Tibial artery (tissue), 4 donors: Measurements from ENCODE around the gene TBK1.

Experiments used
- DNase-seq, 2 donors: peaks; one replicate each; pipeline ENCODE4 v3.0.0-alpha.2; 2019
- H3K27ac ChIP-seq, 2 donors: fragments of 200-600 bp; sonication (generic) in 1 of 2; 1 replicate in 1 of 2; 2 replicates in 1 of 2; pipeline ENCODE4 v1.5.1; 2018 to 2019; ENCODE audit warnings: mild to moderate bottlenecking in 1 of 2
- H3K27me3 ChIP-seq, 2 donors: fragments of 200-600 bp; sonication (generic) in 1 of 2; one replicate each; pipeline versions ENCODE4 v1.5.1 to v1.6.0; 2016 to 2019
- H3K36me3 ChIP-seq, 3 donors: fragments of 200-600 bp; sonication (generic) in 2 of 3; one replicate each; pipeline ENCODE4 v1.5.1; 2016 to 2019; ENCODE audit warnings: mild to moderate bottlenecking in 2 of 3
- H3K4me1 ChIP-seq, 4 donors: fragments of 200-600 bp; sonication (generic) in 2 of 4; 1 replicate in 3 of 4; 2 replicates in 1 of 4; pipeline ENCODE4 v1.5.1; 2016 to 2019
- H3K4me3 ChIP-seq, 2 donors: fragments of 200-600 bp; sonication (generic) in 1 of 2; 1 replicate in 1 of 2; 2 replicates in 1 of 2; pipeline ENCODE4 v1.5.1; 2018 to 2019; ENCODE audit warnings: mild to moderate bottlenecking in 2 of 2
- H3K9me3 ChIP-seq, 3 donors: fragments of 200-600 bp; sonication (generic) in 1 of 3; one replicate each; pipeline ENCODE4 v1.5.1; 2016 to 2019
- CTCF ChIP-seq, 2 experiments: fragments of 200-600 bp in 1 of 2; fragments of 450-650 bp in 1 of 2; IDR thresholded peaks; one replicate each; pipeline ENCODE4 v1.5.1; 2017 to 2019; ENCODE audit warnings: antibody characterized with exemption in 2 of 2, mild to moderate bottlenecking in 1 of 2, moderate library complexity in 1 of 2
- intact Hi-C: fragments of 100-400 bp; cut with DNase I; formaldehyde crosslinking; loops from one replicate; pipeline ENCODE4 v1.15.0; 2023; ENCODE audit warnings: low total_unique reads

TBK1 gene

GRCh38 chr12:64501486-64501885 lies 49.6 kb downstream of the TBK1 start:
- Histone ChIP-seq H3K27me3 (no peaks in the 10 kb centered on the region), H3K36me3 (peaks cover 35 to 52% (median 45%) of the 10 kb centered on the region in 3 donors), H3K9me3 (no peaks in the 10 kb centered on the region), H3K27ac (no peak overlapping the region), H3K4me1 (no peaks in the 10 kb centered on the region), H3K4me3 (no peak overlapping the region)
- TF ChIP-seq CTCF (IDR thresholded peaks at IDR 0.05), result no peak
- DNase-seq, result no peak
- intact Hi-C loops, result no loop called here

GRCh38 chr12:64506955-64507354 lies 55.0 kb downstream of the TBK1 start:
- Histone ChIP-seq H3K36me3 (peaks cover 0 to 2% (median 0%) of the 10 kb centered on the region in 3 donors), H3K4me3 (no peak overlapping the region), H3K27me3 (no peaks in the 10 kb centered on the region), H3K4me1 (no peaks in the 10 kb centered on the region), H3K9me3 (no peaks in the 10 kb centered on the region), H3K27ac (no peak overlapping the region)
- DNase-seq, result no peak
- no peak for TF ChIP-seq CTCF (IDR thresholded peaks at IDR 0.05)
- intact Hi-C loops, result no loop called here

GRCh38 chr12:64510667-64511066 lies 58.7 kb downstream of the TBK1 start:
- DNase-seq, result no peak
- no peak for TF ChIP-seq CTCF (IDR thresholded peaks at IDR 0.05)
- intact Hi-C loops, result no loop called here

GRCh38 chr12:64518396-64518795 lies 66.5 kb downstream of the TBK1 start:
- no peak overlapping the region for H3K4me3 ChIP-seq
- TF ChIP-seq CTCF (IDR thresholded peaks at IDR 0.05), result no peak
- no peak for DNase-seq
- intact Hi-C loops, result no loop called here
- no peaks in the 10 kb centered on the region for H3K4me1 ChIP-seq
- H3K27me3 ChIP-seq, result no peaks in the 10 kb centered on the region
- no peaks in the 10 kb centered on the region for H3K9me3 ChIP-seq
- H3K36me3 ChIP-seq, result no peaks in the 10 kb centered on the region
- no peak overlapping the region for H3K27ac ChIP-seq

More at GRCh38 chr12:64510667-64511066, 58.7 kb downstream of the TBK1 start:
- no peaks in the 10 kb centered on the region for H3K4me1 ChIP-seq
- H3K9me3 ChIP-seq, result no peaks in the 10 kb centered on the region
- H3K27me3 ChIP-seq, result no peaks in the 10 kb centered on the region
- H3K4me3 ChIP-seq, result no peak overlapping the region
- H3K27ac ChIP-seq, result no peak overlapping the region
- H3K36me3 ChIP-seq, result no peaks in the 10 kb centered on the region

- Histone ChIP-seq H3K4me3 (no peak overlapping the region), H3K27me3 (no peaks in the 10 kb centered on the region), H3K36me3 (no peaks in the 10 kb centered on the region), H3K4me1 (no peaks in the 10 kb centered on the region), H3K9me3 (no peaks in the 10 kb centered on the region), H3K27ac (no peak overlapping the region)
- no peak for TF ChIP-seq CTCF (IDR thresholded peaks at IDR 0.05)
- intact Hi-C loops, result no loop called here
- DNase-seq, result no peak
Measured at GRCh38 chr12:64521833-64522232, 69.9 kb downstream of the TBK1 start.

- no peak for TF ChIP-seq CTCF (IDR thresholded peaks at IDR 0.05)
- no peak overlapping the region for H3K27ac ChIP-seq
- no peaks in the 10 kb centered on the region for H3K27me3 ChIP-seq
- no peaks in the 10 kb centered on the region for H3K9me3 ChIP-seq
- intact Hi-C loops, result no loop called here
- no peak overlapping the region for H3K4me3 ChIP-seq
- no peaks in the 10 kb centered on the region for H3K36me3 ChIP-seq
- DNase-seq, result no peak
- no peaks in the 10 kb centered on the region for H3K4me1 ChIP-seq
Measured at GRCh38 chr12:64522316-64522715, 70.4 kb downstream of the TBK1 start.
